Sigmoid colon (tissue), 7 donors: ENCODE data around the gene TPSD1. TPM values are rescaled to one million over a fixed set of nuclear protein-coding genes. Genes with fewer than 3 reads are reported as not detected.

Experiments
- DNase-seq: peaks from one replicate; pipeline ENCODE4 v3.0.0-alpha.2; 2019
- H3K27ac ChIP-seq, 4 donors: fragments of 200-600 bp; sonication (generic); one replicate each; pipeline ENCODE4 v1.5.1; 2016 to 2019; ENCODE audit warnings: mild to moderate bottlenecking in 1 of 4
- H3K27me3 ChIP-seq, 3 donors: fragments of 200-600 bp; sonication (generic); one replicate each; pipeline ENCODE4 v1.5.1; 2019; ENCODE audit warnings: mild to moderate bottlenecking in 1 of 3
- H3K36me3 ChIP-seq, 4 donors: fragments of 200-600 bp; sonication (generic); one replicate each; pipeline ENCODE4 v1.5.1; 2016 to 2019
- H3K4me1 ChIP-seq, 4 donors: fragments of 200-600 bp; sonication (generic); one replicate each; pipeline ENCODE4 v1.5.1; 2017 to 2019
- H3K4me3 ChIP-seq, 4 donors: fragments of 200-600 bp; sonication (generic); one replicate each; pipeline ENCODE4 v1.5.1; 2017 to 2019; ENCODE audit warnings: mild to moderate bottlenecking in 2 of 4, moderate library complexity in 1 of 4
- H3K9me3 ChIP-seq, 4 donors: fragments of 200-600 bp in 3 of 4; sonication (generic) in 3 of 4; one replicate each; pipeline versions ENCODE4 v1.5.1 to v1.6.1; 2013 to 2019
- EP300 ChIP-seq, 4 donors: sonication (generic); formaldehyde crosslinking; IDR thresholded peaks; one replicate each; pipeline ENCODE4 v1.6.1; 2017; ENCODE audit warnings: antibody characterized with exemption in 4 of 4
- POLR2A ChIP-seq, 2 donors: fragments of 450-650 bp; IDR thresholded peaks; one replicate each; pipeline ENCODE4 v1.6.1; 2016; ENCODE audit warnings: antibody characterized with exemption in 2 of 2, mild to moderate bottlenecking in 2 of 2, moderate library complexity in 2 of 2
- POLR2AphosphoS5 ChIP-seq, 4 donors: sonication (generic); formaldehyde crosslinking; IDR thresholded peaks; one replicate each; pipeline ENCODE4 v1.6.1; 2017; ENCODE audit warnings: antibody characterized with exemption in 4 of 4
- WGBS, 2 donors: extraction: QIAGEN DNeasy Blood & Tissue Kit; methylation state at CpG; one replicate each; pipeline ENCODE4 v1.1.7; 2013; 5-methylcytosine and 5-hydroxymethylcytosine counted together
- intact Hi-C: fragments of 100-400 bp; cut with DNase I; formaldehyde crosslinking; loops from one replicate; pipeline ENCODE4 v1.15.1; 2023
- polyA plus RNA-seq, 3 donors: library from polyadenylated mRNA; stranded (reverse); fragments of 200-250 nt; gene quantifications; one replicate each; pipeline ENCODE4 v1.2.3, GENCODE V29; 2013
- total RNA-seq, 4 donors: library from RNA; depleted of rRNA; stranded (reverse); fragments of >200 nt; gene quantifications; one replicate each; pipeline ENCODE4 v1.1.0, GENCODE V29; 2016
- TF ChIP-seq, protein P1 (sequence below), 4 experiments: fragments of 450-650 bp in 3 of 4; fragments of 200-600 bp in 1 of 4; IDR thresholded peaks; one replicate each; pipeline ENCODE4 v1.5.1; 2016 to 2019; ENCODE audit warnings: antibody characterized with exemption in 4 of 4, mild to moderate bottlenecking in 3 of 4, moderate library complexity in 2 of 4
- donor health status: healthy with polysubstance abuse.
- donor health status: Bipolar disorder and iron deficiency.
- donor health status: healthy.

Gene TPSD1
- total and polyA plus RNA-seq, 7 donors = 0.71 to 5.3 (median 1.2) TPM; not detected in 4

DNA sequence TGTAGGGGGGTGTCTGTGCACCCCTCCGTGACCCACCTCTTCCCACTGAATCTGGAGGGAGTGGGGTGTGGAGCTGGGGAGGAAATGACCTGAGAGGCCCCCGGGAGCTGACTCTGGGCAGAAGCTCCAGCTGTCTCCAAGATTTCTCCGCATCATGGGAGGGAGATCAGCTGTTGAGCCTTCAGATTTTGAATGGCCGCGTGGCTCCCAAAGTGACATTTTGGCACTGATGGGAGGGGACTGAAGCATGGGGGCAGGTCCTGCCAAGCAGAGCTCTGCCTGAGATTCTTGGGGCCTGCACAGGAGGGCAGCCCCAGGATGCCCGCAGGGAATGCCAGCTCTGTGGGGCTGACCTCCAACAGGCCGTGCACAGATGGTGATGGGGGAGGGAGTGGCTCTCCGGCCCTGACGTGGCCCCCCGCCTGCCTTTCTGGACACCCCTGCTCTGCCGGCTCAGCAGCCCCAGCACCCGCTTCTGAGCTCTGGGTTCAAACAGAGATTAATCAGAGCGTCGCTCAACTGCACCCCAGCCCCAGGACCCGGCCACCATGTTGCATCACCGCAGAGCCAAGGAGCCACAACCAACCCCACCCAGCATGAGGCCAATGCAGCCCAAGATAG lies 28.2 kb downstream of the TPSD1 start:
- TF ChIP-seq, protein P1, sequence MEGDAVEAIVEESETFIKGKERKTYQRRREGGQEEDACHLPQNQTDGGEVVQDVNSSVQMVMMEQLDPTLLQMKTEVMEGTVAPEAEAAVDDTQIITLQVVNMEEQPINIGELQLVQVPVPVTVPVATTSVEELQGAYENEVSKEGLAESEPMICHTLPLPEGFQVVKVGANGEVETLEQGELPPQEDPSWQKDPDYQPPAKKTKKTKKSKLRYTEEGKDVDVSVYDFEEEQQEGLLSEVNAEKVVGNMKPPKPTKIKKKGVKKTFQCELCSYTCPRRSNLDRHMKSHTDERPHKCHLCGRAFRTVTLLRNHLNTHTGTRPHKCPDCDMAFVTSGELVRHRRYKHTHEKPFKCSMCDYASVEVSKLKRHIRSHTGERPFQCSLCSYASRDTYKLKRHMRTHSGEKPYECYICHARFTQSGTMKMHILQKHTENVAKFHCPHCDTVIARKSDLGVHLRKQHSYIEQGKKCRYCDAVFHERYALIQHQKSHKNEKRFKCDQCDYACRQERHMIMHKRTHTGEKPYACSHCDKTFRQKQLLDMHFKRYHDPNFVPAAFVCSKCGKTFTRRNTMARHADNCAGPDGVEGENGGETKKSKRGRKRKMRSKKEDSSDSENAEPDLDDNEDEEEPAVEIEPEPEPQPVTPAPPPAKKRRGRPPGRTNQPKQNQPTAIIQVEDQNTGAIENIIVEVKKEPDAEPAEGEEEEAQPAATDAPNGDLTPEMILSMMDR (IDR thresholded peaks at IDR 0.05) = no peak
- H3K4me3 ChIP-seq = no peak overlapping the region
- intact Hi-C loops = no loop called here
- no peak overlapping the region for H3K27ac ChIP-seq
- no peaks in the 10 kb centered on the region for H3K36me3 ChIP-seq
- WGBS, 2 donors = 79 to 81% methylated on average over 16 of the region's 16 CpGs
- no peak for DNase-seq
- no peaks in the 10 kb centered on the region for H3K9me3 ChIP-seq
- H3K27me3 ChIP-seq = peaks cover 12 to 48% (median 37%) of the 10 kb centered on the region in 3 donors
- no peaks in the 10 kb centered on the region for H3K4me1 ChIP-seq

DNA sequence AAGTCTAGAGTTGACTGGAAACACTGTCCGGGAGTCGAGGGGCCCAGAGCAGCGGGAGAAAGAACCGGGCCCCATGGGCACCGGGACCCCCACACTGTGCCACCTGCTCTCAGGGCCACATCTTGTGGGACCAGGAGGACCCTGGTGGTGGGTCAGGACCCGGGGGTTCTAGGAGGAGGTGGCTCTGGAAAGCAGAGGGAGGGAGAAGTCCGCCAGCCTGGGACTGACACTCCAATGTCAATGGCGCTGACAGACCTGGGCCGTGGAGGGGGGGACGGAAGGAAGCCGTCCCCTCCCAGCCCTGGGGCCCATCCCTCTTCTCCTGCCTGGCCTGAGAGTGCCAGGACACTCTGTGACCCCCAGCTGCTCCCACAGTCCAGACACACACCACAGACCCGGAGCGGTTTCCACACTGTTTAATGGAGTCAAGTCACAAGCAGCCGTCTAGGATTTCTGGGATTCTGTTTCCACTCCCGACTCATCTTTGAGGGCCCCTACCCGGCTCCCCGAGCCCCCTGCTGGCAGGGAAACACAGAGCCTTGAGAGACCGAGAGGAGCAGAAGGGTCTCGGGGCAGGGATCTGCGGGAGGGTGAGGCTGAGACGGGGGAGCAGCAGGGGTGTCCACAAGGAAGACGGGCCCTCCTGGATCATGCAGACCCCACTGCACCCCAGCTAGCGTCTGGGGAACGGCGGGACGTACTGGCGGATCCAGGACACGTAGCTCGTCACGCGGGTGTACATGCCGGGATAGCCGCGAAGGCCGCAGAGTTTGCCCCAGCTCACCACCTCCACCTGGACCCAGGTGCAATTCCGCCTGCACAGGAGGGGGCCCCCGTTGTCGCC lies 30.0 kb downstream of the TPSD1 start:
- no peak for DNase-seq
- Histone ChIP-seq H3K4me1 (no peaks in the 10 kb centered on the region), H3K27ac (no peak overlapping the region), H3K4me3 (no peak overlapping the region), H3K36me3 (no peaks in the 10 kb centered on the region), H3K9me3 (no peaks in the 10 kb centered on the region), H3K27me3 (peaks cover 21 to 64% (median 55%) of the 10 kb centered on the region in 3 donors)
- WGBS, 2 donors = 74 to 76% methylated on average over 38 of the region's 38 CpGs
- TF ChIP-seq, protein P1 (IDR thresholded peaks at IDR 0.05) = no peak
- TF ChIP-seq POLR2AphosphoS5 (IDR thresholded peaks at IDR 0.05) (no peak), EP300 (IDR thresholded peaks at IDR 0.05) (no peak), POLR2A (IDR thresholded peaks at IDR 0.05) (no peak)
- intact Hi-C loops = no loop called here

DNA sequence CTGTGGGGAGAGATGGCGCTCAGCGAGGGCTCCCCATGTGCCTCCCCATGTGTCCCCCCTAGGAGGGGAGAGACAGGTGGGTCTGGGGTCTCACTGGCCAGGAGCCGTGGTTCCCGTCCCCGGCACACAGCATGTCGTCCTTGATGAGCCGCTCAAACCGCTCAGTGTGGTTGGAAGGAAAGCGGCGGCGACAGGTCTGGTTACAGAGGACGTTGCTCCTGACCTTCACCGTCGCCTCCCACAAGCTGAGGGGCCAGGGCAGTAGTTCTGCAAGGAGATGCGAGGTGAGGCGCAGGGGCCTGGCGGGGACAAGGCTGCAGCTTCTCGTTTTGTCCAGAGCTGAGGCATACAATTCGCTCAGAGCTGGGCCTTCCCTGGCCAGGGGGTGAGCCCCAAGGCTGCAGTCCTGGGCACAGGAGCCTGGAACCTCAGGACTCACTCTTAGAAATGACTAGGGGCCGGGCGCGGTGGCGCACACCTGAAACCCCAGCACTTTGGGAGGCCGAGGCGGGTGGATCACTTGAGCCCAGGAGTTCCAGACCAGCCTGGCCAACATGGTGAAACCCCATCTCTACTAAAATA lies 30.7 kb downstream of the TPSD1 start:
- peaks cover 22 to 71% (median 62%) of the 10 kb centered on the region in 3 donors for H3K27me3 ChIP-seq

DNA sequence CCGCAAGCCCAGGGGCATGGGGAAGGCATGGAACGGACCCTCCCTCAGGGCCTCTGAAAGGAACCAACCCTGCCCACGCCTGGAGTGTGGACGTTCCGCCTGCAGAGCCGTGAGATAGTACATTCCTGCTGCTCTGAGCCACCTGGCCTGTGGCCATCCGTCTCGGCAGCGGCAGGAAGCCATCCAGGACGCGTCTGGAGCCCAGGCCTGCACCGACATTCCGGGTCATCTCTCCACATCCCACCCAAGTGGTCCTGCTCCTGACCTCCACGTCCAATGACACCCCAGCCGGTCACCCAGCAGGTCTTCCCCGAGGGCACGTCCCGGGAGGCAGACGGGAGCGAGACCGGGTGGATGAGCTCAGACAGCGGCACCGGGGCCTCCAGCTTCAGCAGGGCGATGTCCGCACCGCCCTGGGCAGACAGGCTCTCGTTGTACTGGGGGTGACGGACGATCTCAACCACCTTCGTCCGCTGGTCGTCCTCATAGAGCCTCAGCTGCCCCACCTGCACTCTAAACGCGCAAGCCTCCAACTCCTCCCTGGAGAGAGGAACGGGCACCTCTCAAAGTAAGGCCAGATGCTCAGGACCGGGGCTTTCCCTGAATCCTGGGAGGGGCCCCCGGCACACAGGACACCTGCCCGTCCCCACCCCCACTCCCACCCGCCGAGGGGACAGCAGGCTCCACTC lies 32.3 kb downstream of the TPSD1 start:
- H3K4me1 ChIP-seq = no peaks in the 10 kb centered on the region
- H3K9me3 ChIP-seq = no peaks in the 10 kb centered on the region
- 49 to 65% methylated on average over 40 of the region's 40 CpGs for WGBS, 2 donors
- H3K27me3 ChIP-seq = peaks cover 24 to 84% (median 69%) of the 10 kb centered on the region in 3 donors
- no peak overlapping the region for H3K27ac ChIP-seq
- intact Hi-C loops = no loop called here
- no peak for TF ChIP-seq POLR2A (IDR thresholded peaks at IDR 0.05)
- TF ChIP-seq, protein P1 (IDR thresholded peaks at IDR 0.05) = no peak
- no peak for DNase-seq
- no peak overlapping the region for H3K4me3 ChIP-seq
- H3K36me3 ChIP-seq = no peaks in the 10 kb centered on the region

More for the DNA sequence above, 30.7 kb downstream of the TPSD1 start:
- TF ChIP-seq POLR2A (IDR thresholded peaks at IDR 0.05) (no peak), EP300 (IDR thresholded peaks at IDR 0.05) (no peak), POLR2AphosphoS5 (IDR thresholded peaks at IDR 0.05) (no peak)
- TF ChIP-seq, protein P1 (IDR thresholded peaks at IDR 0.05) = no peak
- intact Hi-C loops = no loop called here
- Histone ChIP-seq H3K9me3 (no peaks in the 10 kb centered on the region), H3K36me3 (no peaks in the 10 kb centered on the region), H3K4me3 (no peak overlapping the region), H3K27ac (no peak overlapping the region), H3K4me1 (no peaks in the 10 kb centered on the region)
- DNase-seq = no peak
- 81% methylated on average over 25 of the region's 25 CpGs for WGBS, 2 donors
